ELR (cell line): ENCODE measurements around the gene SPRYD3.
A peak's percentile ranks its signal among the peaks of the same experiment; 100 is the strongest.
"Not testable (repeated sequence)": the region's sequence is repeated elsewhere in the genome, so short reads cannot be mapped to it uniquely, and the experiment has no call there.

Source experiments
- DNase-seq: peaks from one replicate; pipeline ENCODE4 v3.0.0-alpha.2; 2015; ENCODE audit warnings: low read depth

The SPRYD3 gene

GRCh38 chr12:53051881-53052412 lies 27.2 kb downstream of the SPRYD3 start:
- no peak for DNase-seq

DNA sequence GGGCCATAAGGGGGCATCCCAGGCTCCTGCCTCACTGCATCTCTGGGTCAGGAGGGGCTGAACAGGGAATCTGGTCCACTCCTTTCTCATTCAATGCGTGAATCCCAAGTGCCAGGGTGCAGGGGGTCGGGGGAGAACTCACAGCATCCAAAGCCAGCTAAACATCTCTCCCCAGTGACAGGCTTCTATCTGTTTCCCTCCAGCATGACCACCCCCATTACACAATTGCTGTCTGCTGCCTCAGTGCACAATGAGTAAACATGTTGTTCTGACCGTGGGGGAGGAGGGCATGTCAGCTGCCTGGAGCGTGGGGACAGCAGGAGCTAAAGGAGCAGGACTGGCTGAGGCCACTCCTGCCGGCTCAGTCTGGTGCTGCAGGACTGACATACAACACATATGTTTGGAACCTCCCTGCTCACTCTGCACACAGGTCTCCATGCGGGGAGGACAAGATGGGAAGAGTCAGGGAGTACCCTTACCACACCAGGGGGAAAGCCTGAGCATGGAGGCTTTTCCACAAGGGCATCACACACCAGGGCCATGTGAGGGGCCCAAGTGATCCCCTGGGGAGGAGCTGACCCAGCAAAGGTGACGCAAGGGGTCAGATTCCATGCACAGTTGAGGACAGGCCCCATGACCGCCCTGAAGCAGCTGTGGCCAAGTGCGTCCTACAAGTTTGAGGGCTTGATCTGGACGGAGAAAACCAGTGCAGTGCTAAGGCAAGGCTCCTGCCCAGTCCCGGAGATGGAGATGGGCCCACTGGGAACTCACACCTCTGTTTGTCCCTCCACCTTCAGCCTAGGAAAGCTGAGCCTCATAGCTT lies 27.9 kb downstream of the SPRYD3 start:
- DNase-seq, result peak; percentile 76

DNA sequence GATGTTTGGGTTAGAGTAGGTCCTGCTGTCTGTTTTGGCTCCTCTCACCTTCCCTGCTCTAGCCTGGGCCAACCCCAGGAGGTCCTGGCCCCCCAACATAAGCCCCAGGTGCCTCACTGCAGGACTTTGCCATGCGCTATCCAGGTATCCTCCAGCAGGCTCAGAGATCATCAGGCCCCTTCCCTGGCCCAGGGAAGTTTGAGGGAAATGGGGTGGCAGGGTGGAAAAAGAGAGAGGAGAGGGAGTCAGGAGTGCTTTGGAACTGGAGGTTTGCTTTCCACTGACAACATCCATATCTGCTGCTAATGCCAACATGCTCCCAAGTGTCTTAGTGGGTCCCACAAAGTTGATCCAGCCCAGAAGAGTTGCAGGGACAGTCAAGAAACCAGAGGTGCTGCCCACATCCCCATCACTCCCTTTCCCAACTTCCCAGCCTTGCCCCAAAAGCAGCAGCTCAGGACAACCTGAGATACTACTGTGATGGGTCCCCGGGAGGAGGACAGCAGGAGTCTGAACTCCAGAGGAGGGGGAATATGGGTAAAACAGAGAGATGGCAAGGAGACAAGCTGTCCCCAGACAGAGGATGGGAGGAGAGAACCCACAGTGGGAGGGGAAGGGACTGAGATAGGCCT lies 28.6 kb downstream of the SPRYD3 start:
- DNase-seq, result no peak

DNA sequence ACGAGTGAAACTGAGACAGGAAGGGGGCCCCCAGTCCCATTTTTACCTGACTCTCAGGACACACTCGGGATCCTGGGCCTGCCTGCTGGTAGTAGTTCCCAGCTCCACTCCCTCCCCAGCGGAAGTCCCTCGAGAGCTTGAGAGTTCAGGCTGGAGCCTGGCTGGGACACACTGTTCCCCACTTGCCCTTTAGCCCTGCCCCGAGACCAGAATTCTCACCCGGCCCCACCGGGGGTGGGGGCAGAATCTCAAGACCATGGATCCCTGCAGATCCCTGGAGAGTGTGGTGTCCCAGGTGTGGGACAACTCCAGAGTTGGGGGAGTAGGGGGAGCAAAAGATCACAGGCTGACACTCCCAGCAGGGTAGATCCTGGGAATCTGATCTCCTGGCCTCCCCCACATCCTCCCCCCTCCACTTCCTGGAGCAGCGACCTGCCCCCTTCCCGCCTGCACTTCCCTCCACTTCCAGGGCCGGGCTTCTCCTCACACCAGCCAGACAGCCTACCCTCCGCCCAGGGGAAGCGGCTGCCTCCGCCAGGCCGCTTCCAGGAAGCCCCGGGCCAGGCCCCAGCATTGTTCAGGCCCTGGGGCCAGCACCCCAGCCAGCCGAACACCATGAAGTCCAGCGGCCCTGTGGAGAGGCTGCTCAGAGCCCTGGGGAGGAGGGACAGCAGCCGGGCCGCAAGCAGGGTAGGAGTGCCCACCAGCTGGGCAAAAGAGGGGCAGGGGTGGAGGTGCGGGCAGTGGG lies 29.4 kb downstream of the SPRYD3 start, which contains the start of gene TNS2:
TSS of gene TNS2 (plus strand) at position 495 of the 748 bp plus-strand sequence. CDS start at position 616, 121 bp downstream.
- peak; percentile 70 for DNase-seq

DNA sequence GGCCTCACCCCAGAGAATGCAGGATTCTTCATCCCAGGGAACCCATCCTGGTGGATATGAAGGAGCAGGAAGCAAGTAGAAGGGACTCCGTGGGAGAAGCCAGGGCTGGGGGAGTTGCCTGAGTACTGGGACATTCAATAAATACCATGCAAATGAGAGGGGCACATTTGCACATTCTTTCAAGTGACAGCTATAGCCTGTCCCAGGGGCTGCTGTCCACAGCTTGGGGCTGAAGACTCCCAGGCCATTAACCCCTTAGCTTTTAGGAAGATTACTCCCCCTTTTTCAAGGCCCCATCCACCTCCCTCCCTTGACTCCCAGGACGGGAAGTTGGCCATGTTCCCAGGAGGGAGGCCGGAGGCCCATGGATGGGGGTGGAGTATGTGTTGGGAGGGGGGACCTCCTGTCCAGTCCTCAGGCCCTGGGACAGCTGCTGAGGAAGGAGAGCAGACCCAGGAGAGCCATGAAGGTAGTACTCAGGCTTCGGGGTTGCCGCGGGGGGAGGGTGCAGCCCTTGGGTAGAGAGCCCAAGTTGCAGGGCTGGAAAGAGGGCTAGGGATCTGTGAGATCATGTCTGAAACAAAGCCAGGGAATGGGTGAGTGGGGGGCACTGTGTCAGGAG lies 30.3 kb downstream of the SPRYD3 start:
- DNase-seq, result peak; percentile 49

GRCh38 chr12:53048033-53048779 lies 31.0 kb downstream of the SPRYD3 start:
- peak; percentile 36 for DNase-seq

- peak; percentile 72 for DNase-seq
Observed at GRCh38 chr12:53047221-53048032, 31.8 kb downstream of the SPRYD3 start.

DNA sequence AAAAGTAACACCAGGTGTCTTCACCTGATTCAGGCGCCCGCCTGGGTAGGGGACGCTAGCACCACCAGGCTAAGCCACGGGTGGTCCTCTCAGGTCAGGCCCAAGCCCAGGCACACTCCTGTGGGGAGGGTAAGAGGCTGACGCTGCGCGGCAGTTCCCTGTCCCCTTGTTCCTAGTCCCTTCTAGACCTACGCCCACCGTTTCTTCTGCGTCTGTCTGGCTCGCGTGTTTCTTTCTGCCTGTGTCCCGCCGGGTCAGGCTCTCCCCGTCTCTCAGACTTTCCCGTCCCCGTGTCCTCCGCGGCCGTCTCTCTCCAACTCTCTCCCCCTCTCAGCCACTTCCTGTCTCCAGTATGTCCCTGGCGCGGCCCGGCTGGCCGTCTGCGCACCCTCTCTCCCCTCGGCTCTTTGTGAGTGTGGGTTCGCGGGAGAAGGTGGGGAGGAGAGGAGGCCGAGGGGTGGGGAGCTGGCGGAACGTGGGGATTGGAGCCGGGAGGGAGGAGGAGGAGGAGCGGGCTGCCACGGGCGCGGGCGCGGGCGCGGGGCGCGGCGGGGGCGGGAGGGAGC lies 32.5 kb downstream of the SPRYD3 start:
- peak; percentile 87 for DNase-seq

DNA sequence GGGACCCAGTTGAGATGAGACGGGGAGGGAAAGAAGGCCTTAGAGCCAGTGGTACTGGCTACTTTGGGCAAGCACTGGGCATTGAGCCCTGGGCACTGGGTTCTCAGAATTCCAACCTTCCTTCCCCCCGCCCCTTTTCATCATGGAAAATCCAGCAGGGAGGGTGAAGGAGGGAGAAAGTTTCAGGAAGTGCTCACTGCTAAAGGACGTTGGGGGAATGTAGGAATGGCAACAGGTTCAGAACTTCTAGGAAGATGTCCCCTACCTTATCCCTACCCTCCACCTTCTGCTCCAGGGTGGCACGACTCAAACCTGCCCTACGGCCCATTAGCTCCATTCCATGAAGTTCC lies 33.5 kb downstream of the SPRYD3 start:
- no peak for DNase-seq

GRCh38 chr12:53044896-53045695 lies 34.1 kb downstream of the SPRYD3 start:
- DNase-seq, result no peak

DNA sequence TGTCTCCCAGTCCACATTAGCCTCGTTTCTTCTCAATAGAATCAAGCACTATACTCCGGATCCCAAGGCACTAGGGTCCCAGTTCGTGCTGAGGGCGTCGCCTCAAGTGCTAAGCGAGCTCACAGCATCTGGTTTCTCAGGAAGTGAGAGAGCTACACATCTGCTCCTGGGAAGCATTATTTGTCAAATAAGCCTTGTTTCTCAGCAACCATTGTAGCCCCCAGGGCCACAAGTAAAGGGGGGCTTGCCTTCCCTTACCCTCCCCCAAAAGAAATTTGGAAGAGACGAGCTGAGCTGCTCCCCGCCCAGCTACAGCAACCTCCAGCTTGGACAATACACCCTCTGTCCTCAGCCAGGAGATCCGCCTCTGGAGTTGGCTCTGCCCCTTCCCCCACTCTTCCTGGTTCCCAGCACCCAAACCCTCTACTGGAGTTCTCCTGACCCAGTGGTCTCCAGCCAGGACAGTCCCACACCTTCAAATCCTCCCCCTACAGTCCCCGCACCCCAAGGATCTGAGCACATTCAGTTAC lies 35.1 kb downstream of the SPRYD3 start:
- DNase-seq, result peak; percentile 23

DNA sequence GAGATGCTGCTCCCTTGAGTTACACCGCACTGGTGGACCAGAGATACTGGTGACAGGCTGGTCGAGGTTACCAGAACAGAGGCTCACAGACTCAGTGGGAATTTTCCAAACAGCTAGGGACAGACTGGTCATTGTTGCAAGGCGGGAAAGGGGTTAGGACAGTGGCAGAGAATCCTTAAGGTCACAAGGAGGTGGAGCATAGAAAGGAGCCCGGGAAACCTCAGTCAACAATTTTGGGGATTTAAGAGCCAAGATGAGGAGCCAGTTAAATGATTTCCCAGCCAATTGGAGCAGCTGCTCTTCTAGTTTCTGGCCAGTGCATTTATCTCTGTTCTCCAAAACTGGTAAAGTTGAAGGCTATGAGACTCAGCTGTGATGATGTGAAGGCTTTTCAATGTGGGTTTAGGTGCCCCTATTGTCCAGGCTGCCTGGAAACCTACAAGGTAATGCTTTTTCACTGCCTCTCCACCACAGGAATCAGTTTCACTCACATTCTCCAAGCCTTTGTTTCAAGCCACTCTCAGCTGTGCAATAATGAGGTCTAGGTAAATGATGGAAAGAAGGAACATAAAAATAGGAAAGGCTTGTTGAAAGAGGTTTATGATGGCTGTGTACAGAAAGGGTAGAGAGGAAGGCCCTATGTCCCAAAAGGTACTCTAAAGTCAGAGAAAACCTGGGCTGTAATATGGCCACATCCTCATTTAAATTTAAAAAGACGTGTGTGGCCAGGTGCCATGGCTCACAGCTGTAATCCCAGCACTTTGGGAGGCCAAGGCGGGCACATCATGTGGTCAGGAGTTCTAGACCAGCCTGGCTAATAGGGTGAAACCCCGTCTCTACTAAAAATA lies 36.4 kb downstream of the SPRYD3 start:
- peak; percentile 22 for DNase-seq

GRCh38 chr12:53039851-53040250 lies 39.3 kb downstream of the SPRYD3 start:
- no peak for DNase-seq

GRCh38 chr12:53036802-53037201 lies 42.4 kb downstream of the SPRYD3 start:
- no peak for DNase-seq

GRCh38 chr12:53034459-53034858 lies 44.7 kb downstream of the SPRYD3 start:
- no peak for DNase-seq

DNA sequence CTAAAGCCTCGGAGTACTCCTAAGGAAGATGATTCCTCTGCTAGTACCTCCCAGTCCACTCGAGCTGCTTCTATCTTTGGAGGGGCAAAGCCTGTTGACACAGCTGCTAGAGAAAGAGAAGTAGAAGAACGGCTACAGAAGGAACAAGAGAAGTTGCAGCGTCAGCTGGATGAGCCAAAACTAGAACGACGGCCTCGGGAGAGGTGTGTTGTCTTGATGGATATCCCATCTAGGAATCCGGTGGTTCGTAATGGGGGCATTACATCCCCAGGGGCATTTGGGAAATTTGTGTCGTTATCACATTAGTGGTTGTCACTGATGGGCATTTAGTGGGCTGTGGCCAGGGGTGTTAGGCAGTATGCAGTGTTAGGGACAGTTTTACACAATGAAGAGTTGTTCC lies 45.4 kb downstream of the SPRYD3 start:
- DNase-seq, result not testable (repeated sequence)

DNA sequence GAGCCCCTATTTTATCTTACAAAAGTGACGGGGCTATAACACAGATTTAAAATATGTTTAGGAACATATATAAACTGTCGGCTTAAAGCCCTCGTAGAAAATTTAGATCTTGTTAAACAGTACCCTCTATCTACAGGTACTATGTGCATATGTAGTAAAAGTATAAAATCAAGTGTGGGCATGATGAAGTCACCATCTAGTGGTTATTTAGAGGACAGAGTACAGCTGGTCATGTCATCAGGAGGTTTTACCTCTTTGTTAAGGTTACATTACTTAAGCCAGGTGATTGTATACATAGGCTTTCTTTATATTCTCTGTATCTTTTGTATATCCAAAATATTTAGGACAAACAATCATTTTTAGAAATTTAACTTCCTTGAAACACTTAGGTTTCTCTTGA lies 47.6 kb downstream of the SPRYD3 start:
- DNase-seq, result no peak

DNA sequence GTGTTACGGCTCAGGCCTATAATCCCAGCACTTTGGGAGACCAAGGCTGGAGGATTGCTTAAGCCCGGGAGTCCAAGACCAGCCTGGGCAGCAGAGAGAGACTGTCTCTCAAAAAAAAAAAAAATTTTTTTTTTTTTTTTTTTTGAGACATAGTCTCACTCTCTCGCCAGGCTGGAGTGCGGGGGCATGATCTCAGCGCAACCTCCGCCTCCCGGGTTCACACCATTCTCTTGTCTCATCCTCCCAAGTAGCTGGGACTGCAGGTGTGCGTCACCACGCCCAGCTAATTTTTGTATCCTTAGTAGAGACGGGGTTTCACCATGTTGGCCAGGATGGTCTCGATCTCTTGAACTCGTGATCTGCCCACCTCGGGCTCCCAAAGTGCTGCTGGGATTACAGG lies 52.2 kb downstream of the SPRYD3 start:
- DNase-seq, result not testable (repeated sequence)
